NCI-H187 (cell line): ENCODE results near the gene DHX57.

ENCODE experiments used
- DNase-seq, 2 experiments: peaks; one replicate each; lab custom pipeline; 2025; lab: John Stamatoyannopoulos, UW

Gene DHX57

GRCh38 chr2:38750011-38750890 lies 125.5 kb downstream of the DHX57 start:
- DNase-seq = peak; percentile 31 to 91

GRCh38 chr2:38748943-38749804 lies 126.6 kb downstream of the DHX57 start:
- DNase-seq = no peak

GRCh38 chr2:38748391-38748790 lies 127.3 kb downstream of the DHX57 start:
- DNase-seq = no peak

GRCh38 chr2:38747819-38748218 lies 127.9 kb downstream of the DHX57 start:
- DNase-seq = no peak
